Activated CD4-positive, alpha-beta T cell treated with anti-CD3 and anti-CD28 coated beads, Interleukin-2, Interleukin-4, amounts not matched to agents 100 ng/mL and 50 ng/mL, durations not matched to agents 16 hours and 8 hours (primary cell): ENCODE measurements around the gene KCNA10.

Experiments used
- DNase-seq: peaks from one replicate; pipeline ENCODE4 v3.0.0-alpha.2; 2020; ENCODE audit warnings: low spot score

Gene KCNA10

GRCh38 chr1:110477445-110477957 is 41.5 kb downstream of the KCNA10 start:
- DNase-seq = peak; percentile 10

- peak; percentile 25 for DNase-seq
Measured at GRCh38 chr1:110477041-110477440, 41.9 kb downstream of the KCNA10 start.

GRCh38 chr1:110476028-110476765 is 42.8 kb downstream of the KCNA10 start:
- DNase-seq = no peak

GRCh38 chr1:110475362-110476027 is 43.5 kb downstream of the KCNA10 start:
- no peak for DNase-seq

GRCh38 chr1:110474444-110474843 is 44.5 kb downstream of the KCNA10 start:
- DNase-seq = no peak

- no peak for DNase-seq
Measured at GRCh38 chr1:110472546-110472945, 46.4 kb downstream of the KCNA10 start.

GRCh38 chr1:110471131-110471530 is 47.8 kb downstream of the KCNA10 start:
- DNase-seq = no peak
